Measurements from ENCODE around the gene AKR1A1. TPM values are rescaled to one million over a fixed set of nuclear protein-coding genes. Genes with fewer than 3 reads are reported as not detected.
"Not testable (repeated sequence)": the region's sequence is repeated elsewhere in the genome, so short reads cannot be mapped to it uniquely, and the experiment has no call there.

Gene AKR1A1
- total RNA-seq, 1 experiment from 2014 or later: 93.8 TPM

- Histone ChIP-seq H3K9me3 (no peaks in the 10 kb centered on the region), H3K27me3 (no peaks in the 10 kb centered on the region), H3K36me3 (peaks cover 9% of the 10 kb centered on the region), H3K4me3 (peak overlapping the region; percentile 98)
- peak; percentile 83 for DNase-seq
These were observed 33.9 kb downstream of the AKR1A1 start for GRCh38 chr1:45584351-45585109.

- H3K9me3 ChIP-seq: no peaks in the 10 kb centered on the region
- peaks cover 9% of the 10 kb centered on the region for H3K36me3 ChIP-seq
- peak overlapping the region; percentile 98 for H3K4me3 ChIP-seq
- no peak for DNase-seq
- H3K27me3 ChIP-seq: no peaks in the 10 kb centered on the region
These were observed 34.4 kb downstream of the AKR1A1 start for GRCh38 chr1:45585110-45585426.

GRCh38 chr1:45585496-45586075, 35.0 kb downstream of the AKR1A1 start:
- H3K27me3 ChIP-seq: no peaks in the 10 kb centered on the region
- DNase-seq: no peak
- H3K4me3 ChIP-seq: peak overlapping the region; percentile 98

GRCh38 chr1:45586769-45587168, 36.1 kb downstream of the AKR1A1 start:
- DNase-seq: no peak
- Histone ChIP-seq H3K27me3 (no peaks in the 10 kb centered on the region), H3K9me3 (no peaks in the 10 kb centered on the region), H3K36me3 (peaks cover 19% of the 10 kb centered on the region), H3K4me3 (no peak overlapping the region)

More at GRCh38 chr1:45585496-45586075, 35.0 kb downstream of the AKR1A1 start:
- H3K9me3 ChIP-seq: no peaks in the 10 kb centered on the region
- H3K36me3 ChIP-seq: peaks cover 9% of the 10 kb centered on the region

GRCh38 chr1:45589861-45590260, 39.2 kb downstream of the AKR1A1 start:
- peaks cover 32% of the 10 kb centered on the region for H3K36me3 ChIP-seq
- DNase-seq: no peak
- no peaks in the 10 kb centered on the region for H3K9me3 ChIP-seq
- no peaks in the 10 kb centered on the region for H3K27me3 ChIP-seq
- H3K4me3 ChIP-seq: no peak overlapping the region

- Histone ChIP-seq H3K4me3 (no peak overlapping the region), H3K27me3 (no peaks in the 10 kb centered on the region), H3K9me3 (no peaks in the 10 kb centered on the region), H3K36me3 (peaks cover 57% of the 10 kb centered on the region)
- no peak for DNase-seq
These were observed 43.8 kb downstream of the AKR1A1 start for GRCh38 chr1:45594412-45594811.

- not testable (repeated sequence) for H3K4me3 ChIP-seq, DNase-seq, H3K27me3 ChIP-seq, H3K9me3 ChIP-seq
- peaks cover 47% of the 10 kb centered on the region for H3K36me3 ChIP-seq
These were observed 46.1 kb downstream of the AKR1A1 start for GRCh38 chr1:45596765-45597164.

- Histone ChIP-seq H3K36me3 (peaks cover 46% of the 10 kb centered on the region), H3K27me3 (no peaks in the 10 kb centered on the region), H3K9me3 (no peaks in the 10 kb centered on the region), H3K4me3 (no peak overlapping the region)
- DNase-seq: no peak
These were observed 53.6 kb downstream of the AKR1A1 start for GRCh38 chr1:45604239-45604638.

- peaks cover 68% of the 10 kb centered on the region for H3K36me3 ChIP-seq
- no peak overlapping the region for H3K4me3 ChIP-seq
- no peaks in the 10 kb centered on the region for H3K9me3 ChIP-seq
- DNase-seq: no peak
- H3K27me3 ChIP-seq: no peaks in the 10 kb centered on the region
These were observed 56.9 kb downstream of the AKR1A1 start for GRCh38 chr1:45607404-45608074.

- H3K36me3 ChIP-seq: peaks cover 73% of the 10 kb centered on the region
- H3K9me3 ChIP-seq: no peaks in the 10 kb centered on the region
- H3K4me3 ChIP-seq: no peak overlapping the region
- no peaks in the 10 kb centered on the region for H3K27me3 ChIP-seq
- DNase-seq: no peak
These were observed 57.8 kb downstream of the AKR1A1 start for GRCh38 chr1:45608175-45609156.

- Histone ChIP-seq H3K4me3 (no peak overlapping the region), H3K36me3 (peaks cover 81% of the 10 kb centered on the region), H3K27me3 (no peaks in the 10 kb centered on the region), H3K9me3 (no peaks in the 10 kb centered on the region)
- no peak for DNase-seq
These were observed 60.1 kb downstream of the AKR1A1 start for GRCh38 chr1:45610589-45611226.

GRCh38 chr1:45612941-45613579, 62.4 kb downstream of the AKR1A1 start:
- Histone ChIP-seq H3K27me3 (no peaks in the 10 kb centered on the region), H3K4me3 (no peak overlapping the region), H3K36me3 (peaks cover 84% of the 10 kb centered on the region), H3K9me3 (no peaks in the 10 kb centered on the region)
- DNase-seq: no peak

- Histone ChIP-seq H3K27me3 (no peaks in the 10 kb centered on the region), H3K9me3 (no peaks in the 10 kb centered on the region), H3K36me3 (peaks cover 68% of the 10 kb centered on the region), H3K4me3 (no peak overlapping the region)
- DNase-seq: no peak
These were observed 65.3 kb downstream of the AKR1A1 start for GRCh38 chr1:45615885-45616284.

- H3K9me3 ChIP-seq: no peaks in the 10 kb centered on the region
- no peak for DNase-seq
- H3K36me3 ChIP-seq: peaks cover 60% of the 10 kb centered on the region
- H3K4me3 ChIP-seq: no peak overlapping the region
- H3K27me3 ChIP-seq: no peaks in the 10 kb centered on the region
These were observed 67.0 kb downstream of the AKR1A1 start for GRCh38 chr1:45617618-45618017.

GRCh38 chr1:45619149-45619921, 68.7 kb downstream of the AKR1A1 start:
- peaks cover 48% of the 10 kb centered on the region for H3K36me3 ChIP-seq
- no peak overlapping the region for H3K4me3 ChIP-seq

More at GRCh38 chr1:45619149-45619921, 68.7 kb downstream of the AKR1A1 start:
- Histone ChIP-seq H3K27me3 (no peaks in the 10 kb centered on the region), H3K9me3 (no peaks in the 10 kb centered on the region)
- DNase-seq: no peak

Measured in MG63 (cell line).